ENCODE results near the gene CDH12.

The CDH12 gene

GRCh38 chr5:22505891-22506290, 347.3 kb downstream of the CDH12 start:
- Mint-ChIP-seq H3K4me1 (no peaks in the 10 kb centered on the region), H3K9me3 (peaks cover 9% of the 10 kb centered on the region), H3K27me3 (ENCODE audit: low read depth, poor library complexity) (no peaks in the 10 kb centered on the region), H3K36me3 (ENCODE audit: low read depth) (no peaks in the 10 kb centered on the region), H3K4me3 (no peak overlapping the region), H3K27ac (no peak overlapping the region)
- no peak for TF ChIP-seq CTCF (IDR thresholded peaks at IDR 0.05)
- no peak for DNase-seq

DNA sequence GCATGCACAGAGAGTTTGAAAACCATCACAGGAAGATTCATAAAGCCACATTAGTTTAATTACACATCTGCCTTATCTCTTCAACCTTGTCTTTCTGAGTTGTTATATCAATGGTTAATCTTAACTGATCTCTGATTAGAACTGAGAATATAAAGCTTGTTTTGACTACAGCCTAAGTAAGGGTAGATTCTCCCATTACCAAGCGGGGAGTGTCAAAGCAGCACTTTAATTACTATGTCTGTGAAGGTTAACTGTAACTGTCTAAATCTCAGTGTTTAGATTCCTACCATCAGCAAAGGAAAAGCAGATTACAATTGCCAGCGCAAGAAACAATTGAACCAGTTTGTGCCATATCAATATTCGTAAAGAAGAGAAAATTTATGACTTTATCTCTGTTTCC, 348.7 kb downstream of the CDH12 start:
- DNase-seq = no peak
- no peaks in the 10 kb centered on the region for H3K36me3 Mint-ChIP-seq (ENCODE audit: low read depth)
- no peak for TF ChIP-seq CTCF (IDR thresholded peaks at IDR 0.05)
- no peak overlapping the region for H3K27ac Mint-ChIP-seq
- no peaks in the 10 kb centered on the region for H3K27me3 Mint-ChIP-seq (ENCODE audit: low read depth, poor library complexity)
- H3K9me3 Mint-ChIP-seq = peaks cover 9% of the 10 kb centered on the region
- H3K4me1 Mint-ChIP-seq = no peaks in the 10 kb centered on the region
- H3K4me3 Mint-ChIP-seq = no peak overlapping the region

DNA sequence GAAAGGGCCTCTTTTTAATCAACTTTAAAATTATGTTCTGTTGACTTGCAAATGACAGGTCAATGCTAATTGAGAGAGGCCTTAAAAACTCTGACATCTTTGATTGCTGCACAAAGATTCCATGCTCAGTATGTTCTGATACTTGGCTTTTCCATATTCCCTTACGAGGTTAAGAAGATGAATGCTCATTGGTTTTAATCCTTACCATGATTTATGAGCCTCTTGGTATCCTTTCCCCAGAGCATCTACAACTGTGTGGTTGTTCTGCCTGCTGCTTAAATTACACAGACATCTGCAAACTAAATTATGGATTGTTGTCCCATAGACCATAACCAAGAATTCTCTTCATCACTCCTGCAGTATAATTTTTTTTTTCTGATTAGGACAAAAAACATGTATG, 352.6 kb downstream of the CDH12 start:
- Mint-ChIP-seq H3K27me3 (ENCODE audit: low read depth, poor library complexity) (no peaks in the 10 kb centered on the region), H3K4me3 (no peak overlapping the region), H3K36me3 (ENCODE audit: low read depth) (no peaks in the 10 kb centered on the region), H3K27ac (no peak overlapping the region), H3K9me3 (peaks cover 9% of the 10 kb centered on the region), H3K4me1 (no peaks in the 10 kb centered on the region)
- no peak for TF ChIP-seq CTCF (IDR thresholded peaks at IDR 0.05)
- no peak for DNase-seq

- TF ChIP-seq CTCF (IDR thresholded peaks at IDR 0.05) = no peak
- Mint-ChIP-seq H3K36me3 (ENCODE audit: low read depth) (no peaks in the 10 kb centered on the region), H3K9me3 (no peaks in the 10 kb centered on the region), H3K4me3 (no peak overlapping the region), H3K4me1 (no peaks in the 10 kb centered on the region), H3K27me3 (ENCODE audit: low read depth, poor library complexity) (no peaks in the 10 kb centered on the region), H3K27ac (no peak overlapping the region)
- no peak for DNase-seq
These were observed 356.5 kb downstream of the CDH12 start for GRCh38 chr5:22496666-22497065.

DNA sequence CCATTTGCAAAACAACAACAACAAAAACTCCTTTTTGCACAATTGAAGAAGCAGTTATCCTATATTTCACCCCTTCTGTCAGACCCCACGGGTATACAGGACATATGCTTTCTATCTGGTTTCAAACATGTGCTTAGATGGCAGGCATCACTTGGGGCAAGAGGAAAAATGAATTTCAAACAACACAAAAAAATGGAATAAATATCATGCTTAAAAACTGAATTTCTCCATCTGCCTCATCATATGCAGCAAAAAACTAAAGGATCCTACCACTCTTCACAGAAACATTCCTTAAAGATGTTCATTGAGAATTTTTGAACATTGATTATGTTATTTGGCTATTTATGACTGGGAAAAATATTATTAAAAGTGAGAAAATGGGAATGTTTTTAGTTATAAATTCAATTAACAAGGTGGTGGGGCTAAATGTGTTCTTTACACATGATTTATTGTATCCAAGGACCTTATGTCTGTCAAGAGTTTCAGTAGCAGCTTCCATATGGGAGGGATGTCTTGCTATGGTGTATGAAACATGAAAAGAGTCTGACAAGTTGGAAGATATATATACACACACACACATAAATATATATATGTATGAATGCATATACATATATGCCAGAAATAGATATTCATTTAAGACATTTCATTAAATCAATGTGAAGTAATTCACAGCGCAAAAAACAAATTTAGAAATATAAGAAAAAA, 358.0 kb downstream of the CDH12 start:
- no peaks in the 10 kb centered on the region for H3K27me3 Mint-ChIP-seq (ENCODE audit: low read depth, poor library complexity)
- no peaks in the 10 kb centered on the region for H3K4me1 Mint-ChIP-seq
- no peak for DNase-seq
- no peaks in the 10 kb centered on the region for H3K36me3 Mint-ChIP-seq (ENCODE audit: low read depth)
- H3K9me3 Mint-ChIP-seq = no peaks in the 10 kb centered on the region
- no peak overlapping the region for H3K27ac Mint-ChIP-seq
- TF ChIP-seq CTCF (IDR thresholded peaks at IDR 0.05) = no peak
- no peak overlapping the region for H3K4me3 Mint-ChIP-seq

DNA sequence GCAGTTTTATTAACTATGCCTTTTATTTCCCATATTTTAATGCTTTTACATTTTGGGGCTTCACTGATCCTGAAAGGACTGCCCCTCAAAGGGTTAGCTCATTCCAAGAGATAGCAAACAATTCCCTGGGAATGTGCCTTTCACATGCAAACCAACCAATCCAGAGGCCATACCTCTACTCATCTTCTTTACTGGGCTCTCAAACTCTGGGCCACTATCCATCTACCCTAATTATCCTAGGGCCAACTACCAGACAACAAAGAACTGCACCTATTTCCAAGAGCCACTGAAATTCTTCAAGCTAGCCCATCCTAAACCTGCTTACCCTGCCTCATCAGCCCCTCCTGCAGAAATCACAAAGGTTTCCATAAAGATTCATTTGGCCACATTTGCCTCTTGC, 364.7 kb downstream of the CDH12 start:
- H3K4me1 Mint-ChIP-seq = no peaks in the 10 kb centered on the region
- H3K4me3 Mint-ChIP-seq = no peak overlapping the region
- peaks cover 2% of the 10 kb centered on the region for H3K27me3 Mint-ChIP-seq (ENCODE audit: low read depth, poor library complexity)
- H3K36me3 Mint-ChIP-seq (ENCODE audit: low read depth) = no peaks in the 10 kb centered on the region
- no peaks in the 10 kb centered on the region for H3K9me3 Mint-ChIP-seq
- DNase-seq = no peak
- no peak for TF ChIP-seq CTCF (IDR thresholded peaks at IDR 0.05)
- no peak overlapping the region for H3K27ac Mint-ChIP-seq
